ENCODE data around the gene HOXC12. TPM values are rescaled to one million over a fixed set of nuclear protein-coding genes. Genes with fewer than 3 reads are reported as not detected.

The HOXC12 gene
- total RNA-seq, 2 donors from 2014 or later = not detected

DNA sequence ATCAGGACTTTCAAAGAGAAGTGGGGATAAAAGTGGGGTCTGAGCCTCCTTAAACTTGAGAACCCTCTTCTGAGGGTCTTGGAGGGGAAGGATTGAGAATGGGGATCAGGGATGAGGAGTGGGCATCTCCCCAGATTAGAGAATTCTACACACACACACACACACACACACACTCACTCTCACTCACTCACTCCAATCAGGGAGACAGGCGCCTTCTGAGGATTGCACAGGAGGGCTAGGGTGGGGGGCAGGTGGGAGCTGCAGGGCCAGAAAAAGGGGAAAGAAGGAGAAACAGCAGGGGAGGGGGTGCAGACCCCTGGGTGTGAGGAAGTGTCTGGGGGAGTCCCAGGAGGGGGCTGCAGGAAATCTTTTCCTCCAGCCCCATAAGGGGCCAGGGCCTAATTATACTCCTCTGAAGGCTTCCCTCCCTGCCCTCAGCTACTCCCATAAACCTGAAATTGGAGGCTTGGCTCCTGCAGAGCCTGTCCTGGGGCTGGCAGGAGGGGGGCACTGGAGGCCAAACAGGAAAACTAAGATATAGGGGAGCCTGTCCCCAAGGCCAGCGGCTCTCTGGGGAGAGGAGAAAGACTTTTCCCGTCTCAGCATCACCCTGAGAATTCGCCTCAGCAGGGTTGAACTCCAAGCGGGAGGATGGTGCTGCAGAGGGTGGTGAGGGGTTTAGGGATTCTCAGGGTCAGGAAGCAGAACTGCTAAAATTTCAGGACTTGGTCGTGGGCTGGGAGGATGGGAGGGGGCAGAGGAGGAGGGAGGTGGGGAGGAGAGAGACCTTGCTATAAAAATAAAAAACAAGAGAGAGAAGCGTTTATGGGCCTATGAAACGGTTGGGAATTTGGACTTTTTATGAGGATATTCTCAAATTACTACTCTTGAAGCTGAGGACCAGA, 46.8 kb downstream of the HOXC12 start:
- intact Hi-C loops (cut with DNase I) = no loop called here

GRCh38 chr12:54002278-54002914, 47.7 kb downstream of the HOXC12 start:
- intact Hi-C loops (cut with DNase I) = no loop called here
- ATAC-seq (no peak), DNase-seq (no peak)

More for the DNA sequence above, 46.8 kb downstream of the HOXC12 start:
- DNase-seq (no peak), ATAC-seq (no peak)

GRCh38 chr12:54002915-54003389, 48.2 kb downstream of the HOXC12 start:
- ATAC-seq (no peak), DNase-seq (no peak)
- intact Hi-C loops (cut with DNase I) = no loop called here

DNA sequence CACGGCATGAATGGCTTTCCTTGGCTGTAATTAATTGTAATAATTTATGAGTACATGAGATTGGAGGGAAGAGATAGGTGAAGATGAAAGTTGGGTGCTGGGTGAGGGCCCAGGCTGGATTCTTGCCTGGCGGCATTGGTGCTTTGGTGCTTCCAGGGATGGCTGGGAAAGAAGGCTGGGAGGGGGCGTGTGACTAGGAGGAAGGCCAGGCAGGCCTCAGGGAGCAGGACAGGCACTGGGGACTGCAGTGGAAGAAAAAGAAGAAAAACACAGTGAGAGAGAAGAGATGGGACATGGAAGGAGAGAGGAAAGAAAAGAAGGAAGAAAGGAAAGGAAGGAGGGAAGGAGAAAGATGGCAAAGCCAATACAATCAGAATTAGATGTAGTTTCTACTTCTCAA, 48.9 kb downstream of the HOXC12 start:
- intact Hi-C loops (cut with DNase I) = loop anchor here in 1 of 2 donors (2.0 kb wide), 1 partner anchor 189 kb away; no protein-coding TSS in a partner anchor

GRCh38 chr12:54004063-54004840, 49.5 kb downstream of the HOXC12 start:
- no peak for DNase-seq
- intact Hi-C loops (cut with DNase I) = loop anchor here in 1 of 2 donors (2.0 kb wide), 1 partner anchor 189 kb away; no protein-coding TSS in a partner anchor
- no peak for ATAC-seq

More for the DNA sequence above, 48.9 kb downstream of the HOXC12 start:
- ATAC-seq (no peak), DNase-seq (no peak)

GRCh38 chr12:54004841-54005530, 50.3 kb downstream of the HOXC12 start:
- ATAC-seq = no peak
- intact Hi-C loops (cut with DNase I) = loop anchor here in 1 of 2 donors (2.0 kb wide), 1 partner anchor 188 kb away; no protein-coding TSS in a partner anchor
- DNase-seq = no peak

DNA sequence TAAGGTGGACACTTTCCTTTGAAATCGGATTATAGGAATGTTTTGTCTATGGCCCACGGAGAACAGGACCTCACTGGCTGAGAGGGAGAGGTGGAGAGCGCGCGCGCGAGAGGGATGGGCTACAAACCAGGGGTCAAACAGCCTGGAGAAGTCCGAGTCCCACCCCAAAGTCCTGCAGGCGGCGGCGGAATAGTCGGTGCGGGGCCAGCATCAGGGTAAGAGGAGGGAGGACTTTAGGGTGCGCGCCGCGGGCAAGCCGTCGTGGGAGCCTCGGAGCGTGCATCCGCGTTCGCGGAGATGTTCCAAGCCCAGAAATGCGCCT, 50.8 kb downstream of the HOXC12 start:
- intact Hi-C loops (cut with DNase I) = loop anchor here in 1 of 2 donors (2.0 kb wide), 1 partner anchor 187 kb away; no protein-coding TSS in a partner anchor
- DNase-seq (no peak), ATAC-seq (no peak)

DNA sequence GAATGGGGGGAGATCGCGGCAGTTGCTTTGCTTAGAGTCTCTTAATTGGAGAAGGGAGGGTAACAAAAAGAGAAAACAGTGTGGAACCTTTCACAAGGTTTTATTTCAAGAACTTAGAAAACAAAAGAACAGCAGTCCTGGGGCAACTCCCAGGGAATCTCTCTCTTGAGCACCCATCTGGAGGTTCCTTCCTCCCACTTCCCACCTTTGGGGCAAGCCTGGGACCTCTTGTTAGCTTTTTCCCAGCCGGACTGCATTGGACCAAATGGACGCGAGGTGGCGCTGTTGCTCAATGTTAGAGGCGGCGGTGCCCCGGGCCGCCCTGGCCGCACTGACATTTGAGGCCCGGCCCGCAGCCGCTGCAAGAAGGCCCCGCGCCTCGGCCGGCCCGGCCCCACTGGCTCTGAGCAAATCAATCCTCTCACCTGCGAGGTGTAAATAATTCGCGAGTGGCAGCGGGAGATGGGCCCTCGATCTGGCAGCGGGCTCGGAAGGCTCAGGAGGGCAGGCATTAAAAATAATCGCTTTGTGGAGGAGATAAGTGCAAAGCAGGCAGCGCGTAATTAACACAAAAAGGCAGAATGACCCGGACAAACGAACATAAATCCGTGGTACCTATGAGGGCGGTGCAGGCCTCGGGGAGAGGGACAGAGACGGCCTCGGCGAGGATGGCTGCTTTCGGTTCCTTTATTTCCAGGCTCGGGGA, 51.3 kb downstream of the HOXC12 start:
- ATAC-seq = peak; percentile 90
- intact Hi-C loops (cut with DNase I) = loop anchor here in 1 of 2 donors (2.0 kb wide), 1 partner anchor 187 kb away; no protein-coding TSS in a partner anchor
- peak; percentile 86 for DNase-seq

DNA sequence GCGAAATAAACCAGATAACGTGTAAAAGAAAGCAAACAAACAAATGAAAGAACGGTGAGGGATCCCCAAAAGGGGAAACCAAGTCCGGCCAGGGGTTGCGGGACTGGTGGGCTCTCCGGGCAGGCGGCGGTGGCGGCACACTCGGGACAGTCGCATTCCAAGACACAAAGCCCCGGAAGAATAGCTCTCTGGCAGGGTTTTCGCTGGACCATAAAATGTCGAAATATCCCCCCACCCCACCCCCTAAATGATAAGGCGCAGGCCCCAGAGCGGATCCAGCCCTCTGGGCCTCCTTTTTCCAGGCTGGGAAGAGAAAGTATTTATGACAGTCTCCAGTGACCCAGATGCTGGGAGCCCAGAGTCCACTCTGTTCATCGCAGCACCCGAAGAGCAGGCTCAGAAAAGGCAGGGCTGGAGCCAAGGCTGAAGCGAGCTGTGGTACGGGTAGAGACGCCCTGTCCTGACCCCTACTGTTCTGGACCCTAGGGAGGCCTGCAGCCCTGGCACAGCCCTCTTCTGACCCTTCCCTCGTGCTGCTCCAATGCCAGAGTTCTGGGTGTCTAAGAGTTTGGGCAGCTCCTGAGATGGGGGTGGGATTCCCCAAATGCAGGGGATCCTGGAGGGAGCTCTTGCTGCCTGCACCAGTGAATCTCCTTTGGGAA, 52.0 kb downstream of the HOXC12 start:
- intact Hi-C loops (cut with DNase I) = no loop called here
- ATAC-seq = no peak
- no peak for DNase-seq

GRCh38 chr12:54007538-54008259, 53.0 kb downstream of the HOXC12 start:
- ATAC-seq = no peak

GRCh38 chr12:54008260-54008552, 53.5 kb downstream of the HOXC12 start:
- ATAC-seq = no peak
- intact Hi-C loops (cut with DNase I) = loop anchor here in 1 of 2 donors (2.0 kb wide), 1 partner anchor 185 kb away; no protein-coding TSS in a partner anchor
- DNase-seq = no peak

More at GRCh38 chr12:54007538-54008259, 53.0 kb downstream of the HOXC12 start:
- intact Hi-C loops (cut with DNase I) = loop anchor here in 1 of 2 donors (2.0 kb wide), 1 partner anchor 185 kb away; no protein-coding TSS in a partner anchor
- no peak for DNase-seq

Small RNAs within 50 kb of the gene (microRNA-seq; reads per million reads assigned to microRNA genes)
- 0.60 to 8.2 reads per million in 2 donors for gene MIR196A2

Other genes starting within 250 kb of the HOXC12 start
- gene CALCOCO1, start 227.5 kb upstream of the HOXC12 start, total RNA-seq = 100 to 1,000 TPM; 141 to 160 TPM
- gene CISTR, start 202.9 kb upstream of the HOXC12 start, total RNA-seq = 1 to 10 TPM; 1.4 to 1.9 TPM
- gene HOXC13, start 16.1 kb upstream of the HOXC12 start, total RNA-seq = not detected
- not detected for gene HOXC11, start 18.2 kb downstream of the HOXC12 start, total RNA-seq
- not detected for gene HOTAIR, start 20.1 kb downstream of the HOXC12 start, total RNA-seq
- gene HOXC10, start 30.2 kb downstream of the HOXC12 start, total RNA-seq = not detected
- gene HOXC9, start 45.3 kb downstream of the HOXC12 start, total RNA-seq = not detected
- gene HOXC8, start 54.1 kb downstream of the HOXC12 start, total RNA-seq = not detected
- gene HOXC6, start 73.5 kb downstream of the HOXC12 start, total RNA-seq = under 1 TPM in 1 of 2 donors, not detected in 1; 0.50 TPM
- not detected for gene HOXC5, start 78.1 kb downstream of the HOXC12 start, total RNA-seq
- gene HOXC4, start 98.9 kb downstream of the HOXC12 start, total RNA-seq = under 1 TPM; 0.16 to 0.35 TPM
- gene SMUG1, start 234.1 kb downstream of the HOXC12 start, total RNA-seq = 10 to 100 TPM; 17.9 to 18.0 TPM

Data from left cardiac atrium (tissue), 4 donors.